Measurements from ENCODE around the gene LIPG. TPM values are rescaled to one million over a fixed set of nuclear protein-coding genes. Genes with fewer than 3 reads are reported as not detected.

Gene LIPG
- total RNA-seq, 2 donors from 2014 or later: not detected

DNA sequence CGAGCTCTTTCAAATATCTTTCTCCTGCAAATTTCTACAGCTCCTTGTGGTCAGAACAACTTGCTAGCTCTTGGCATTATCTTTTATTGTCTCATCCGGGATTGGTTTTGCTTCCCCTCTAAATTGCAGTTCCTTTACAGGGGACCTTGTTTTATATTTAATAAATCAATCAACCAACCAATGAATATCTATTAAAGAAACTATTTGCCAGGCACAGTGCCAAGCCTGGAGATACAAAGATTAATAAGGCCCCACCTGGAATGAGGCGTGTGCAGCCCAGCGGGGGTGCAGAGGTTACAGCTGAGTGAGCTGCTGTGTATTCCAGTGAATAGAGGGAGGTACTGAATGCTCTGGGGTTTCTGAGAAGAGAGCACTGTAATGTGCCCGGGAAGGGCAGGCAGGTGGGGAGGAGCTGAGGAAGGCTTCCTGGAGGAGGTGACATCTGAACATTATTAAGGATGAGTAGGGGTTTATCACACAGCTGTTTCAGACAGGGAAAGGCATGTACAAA, 51.8 kb downstream of the LIPG start:
- Mint-ChIP-seq H3K27me3 (peaks cover 36% of the 10 kb centered on the region), H3K4me3 (no peak overlapping the region), H3K4me1 (peaks cover 7% of the 10 kb centered on the region), H3K27ac (no peak overlapping the region), H3K36me3 (ENCODE audit: low read depth) (no peaks in the 10 kb centered on the region)
- ATAC-seq (no peak), DNase-seq (no peak)
- H3K9me3 ChIP-seq (ENCODE audit: control insufficient read depth, low read length, poor library complexity, severe bottlenecking): no peaks in the 10 kb centered on the region

DNA sequence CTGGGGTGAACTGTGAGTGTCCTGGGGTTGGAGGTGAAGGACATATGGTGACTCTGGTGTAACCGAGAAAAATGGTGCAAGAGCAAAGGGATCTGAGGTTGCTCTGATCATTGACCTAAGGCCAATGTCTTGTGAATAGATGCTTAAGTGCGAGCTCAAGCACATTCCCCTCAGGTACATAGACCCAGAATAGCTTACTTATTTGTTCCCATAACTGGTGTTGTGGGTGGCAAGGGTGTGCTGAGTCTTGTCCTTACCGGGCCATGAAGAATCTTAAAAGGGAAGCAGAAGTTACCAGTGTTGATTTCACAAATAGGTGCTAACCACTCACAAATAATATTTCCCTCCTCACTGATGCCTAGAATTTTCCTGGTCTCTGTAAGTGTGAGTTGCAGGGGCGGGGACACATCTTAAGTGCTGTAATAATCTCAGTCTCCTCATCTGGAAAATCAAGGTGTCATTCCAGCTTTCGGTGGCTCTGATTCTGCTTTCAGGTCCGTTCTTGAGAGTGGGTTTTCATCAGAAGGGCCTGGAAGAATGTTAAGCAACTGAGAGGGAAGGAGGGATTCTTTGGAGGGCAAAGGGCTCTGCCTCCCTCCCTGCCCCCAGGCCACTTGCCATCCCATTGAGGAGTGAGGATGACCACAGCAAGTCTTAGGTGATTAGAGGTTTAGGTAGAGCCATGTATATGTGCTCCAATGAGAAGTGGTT, 54.9 kb downstream of the LIPG start:
- Mint-ChIP-seq H3K36me3 (ENCODE audit: low read depth) (peaks cover 2% of the 10 kb centered on the region), H3K27me3 (peaks cover 36% of the 10 kb centered on the region), H3K27ac (no peak overlapping the region), H3K4me1 (peaks cover 11% of the 10 kb centered on the region), H3K4me3 (no peak overlapping the region)
- DNase-seq: no peak
- no peaks in the 10 kb centered on the region for H3K9me3 ChIP-seq (ENCODE audit: control insufficient read depth, low read length, poor library complexity, severe bottlenecking)
- no peak for ATAC-seq

DNA sequence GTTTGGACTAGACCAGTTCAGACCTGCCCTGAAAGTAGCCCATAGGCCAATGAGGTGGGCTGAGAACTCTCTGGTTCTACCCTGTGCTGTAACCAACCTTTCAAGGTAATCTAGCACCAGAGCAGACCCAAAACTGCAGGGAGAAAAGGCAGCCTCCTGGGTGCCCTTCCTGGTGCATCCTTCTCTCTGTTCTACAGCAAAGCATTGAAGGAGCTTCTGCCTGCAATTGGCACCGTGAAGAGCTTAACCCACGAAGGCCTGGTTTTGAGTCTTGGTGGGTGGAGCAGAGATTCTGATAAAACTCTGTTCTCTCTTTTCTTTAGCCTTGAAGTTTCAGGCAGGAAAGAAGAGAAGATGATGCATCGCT, 55.5 kb downstream of the LIPG start:
- Mint-ChIP-seq H3K4me3 (no peak overlapping the region), H3K36me3 (ENCODE audit: low read depth) (peaks cover 2% of the 10 kb centered on the region), H3K27me3 (peaks cover 41% of the 10 kb centered on the region), H3K4me1 (peaks cover 12% of the 10 kb centered on the region), H3K27ac (no peak overlapping the region)
- H3K9me3 ChIP-seq (ENCODE audit: control insufficient read depth, low read length, poor library complexity, severe bottlenecking): no peaks in the 10 kb centered on the region
- no peak for DNase-seq
- no peak for ATAC-seq

- no peak overlapping the region for H3K27ac Mint-ChIP-seq
- no peak for DNase-seq
- ATAC-seq: no peak
Measured at GRCh38 chr18:49617865-49618264, 56.0 kb downstream of the LIPG start.

DNA sequence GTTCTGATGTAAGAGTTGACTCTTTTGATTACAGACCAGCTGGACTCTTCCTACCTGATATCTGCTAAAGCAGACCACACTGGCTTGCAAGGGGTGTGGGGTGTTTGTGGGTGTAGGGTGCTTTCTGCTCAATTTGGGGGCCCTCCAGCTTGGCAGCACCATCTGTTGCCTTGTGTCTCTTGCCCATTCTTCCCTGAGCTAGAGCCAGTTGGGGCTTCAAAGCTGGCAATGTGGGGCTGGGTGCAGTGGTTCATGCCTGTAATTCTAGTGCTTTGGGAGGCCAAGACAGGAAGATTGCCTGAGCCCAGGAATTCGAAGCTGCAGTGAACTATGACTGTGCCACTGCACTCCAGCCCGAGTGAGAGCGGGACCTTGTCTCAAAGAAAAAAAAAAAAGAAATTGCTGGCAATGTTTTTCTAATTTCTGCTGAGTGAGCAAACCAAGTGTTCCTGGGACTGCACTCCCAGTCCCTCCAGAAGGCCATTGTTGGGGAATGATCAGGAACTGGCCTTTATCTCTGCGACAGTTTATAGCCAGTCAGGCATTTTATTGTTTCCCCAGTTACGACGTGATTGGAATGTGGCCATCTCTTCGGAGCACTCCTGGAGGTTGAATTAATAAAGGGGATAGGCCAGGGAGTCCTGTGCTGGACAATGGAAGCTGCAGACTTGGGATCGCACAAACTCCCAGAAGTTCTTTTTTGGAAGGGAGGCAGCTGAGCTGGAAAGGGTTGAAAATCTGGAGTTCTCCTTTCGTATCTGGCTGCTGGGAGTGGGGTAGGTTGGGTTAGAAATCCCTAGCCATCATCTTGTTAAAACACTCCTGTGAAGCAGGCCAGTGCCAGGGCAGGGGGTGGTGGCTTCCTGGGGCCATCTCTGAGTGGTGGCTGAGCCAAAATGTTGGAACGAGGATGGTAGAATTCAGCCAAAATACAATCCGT, 57.2 kb downstream of the LIPG start:
- no peaks in the 10 kb centered on the region for H3K9me3 ChIP-seq (ENCODE audit: control insufficient read depth, low read length, poor library complexity, severe bottlenecking)
- no peak overlapping the region for H3K4me3 Mint-ChIP-seq
- no peak overlapping the region for H3K27ac Mint-ChIP-seq
- ATAC-seq (no peak), DNase-seq (no peak)
- H3K27me3 Mint-ChIP-seq: peaks cover 40% of the 10 kb centered on the region
- H3K36me3 Mint-ChIP-seq (ENCODE audit: low read depth): peaks cover 2% of the 10 kb centered on the region
- H3K4me1 Mint-ChIP-seq: peaks cover 14% of the 10 kb centered on the region

More at GRCh38 chr18:49617865-49618264, 56.0 kb downstream of the LIPG start:
- Mint-ChIP-seq H3K4me1 (peaks cover 14% of the 10 kb centered on the region), H3K4me3 (no peak overlapping the region), H3K36me3 (ENCODE audit: low read depth) (peaks cover 2% of the 10 kb centered on the region), H3K27me3 (peaks cover 41% of the 10 kb centered on the region)
- no peaks in the 10 kb centered on the region for H3K9me3 ChIP-seq (ENCODE audit: control insufficient read depth, low read length, poor library complexity, severe bottlenecking)

GRCh38 chr18:49619801-49620200, 57.9 kb downstream of the LIPG start:
- no peak overlapping the region for H3K27ac Mint-ChIP-seq
- H3K9me3 ChIP-seq (ENCODE audit: control insufficient read depth, low read length, poor library complexity, severe bottlenecking): no peaks in the 10 kb centered on the region
- no peak for DNase-seq
- peaks cover 2% of the 10 kb centered on the region for H3K36me3 Mint-ChIP-seq (ENCODE audit: low read depth)
- H3K4me3 Mint-ChIP-seq: no peak overlapping the region
- H3K27me3 Mint-ChIP-seq: peaks cover 43% of the 10 kb centered on the region
- ATAC-seq: no peak
- peaks cover 14% of the 10 kb centered on the region for H3K4me1 Mint-ChIP-seq

- peaks cover 2% of the 10 kb centered on the region for H3K36me3 Mint-ChIP-seq (ENCODE audit: low read depth)
- ATAC-seq (no peak), DNase-seq (no peak)
- peaks cover 41% of the 10 kb centered on the region for H3K27me3 Mint-ChIP-seq
- H3K4me1 Mint-ChIP-seq: peaks cover 9% of the 10 kb centered on the region
- no peaks in the 10 kb centered on the region for H3K9me3 ChIP-seq (ENCODE audit: control insufficient read depth, low read length, poor library complexity, severe bottlenecking)
- no peak overlapping the region for H3K4me3 Mint-ChIP-seq
- no peak overlapping the region for H3K27ac Mint-ChIP-seq
Measured at GRCh38 chr18:49621301-49621700, 59.4 kb downstream of the LIPG start.

DNA sequence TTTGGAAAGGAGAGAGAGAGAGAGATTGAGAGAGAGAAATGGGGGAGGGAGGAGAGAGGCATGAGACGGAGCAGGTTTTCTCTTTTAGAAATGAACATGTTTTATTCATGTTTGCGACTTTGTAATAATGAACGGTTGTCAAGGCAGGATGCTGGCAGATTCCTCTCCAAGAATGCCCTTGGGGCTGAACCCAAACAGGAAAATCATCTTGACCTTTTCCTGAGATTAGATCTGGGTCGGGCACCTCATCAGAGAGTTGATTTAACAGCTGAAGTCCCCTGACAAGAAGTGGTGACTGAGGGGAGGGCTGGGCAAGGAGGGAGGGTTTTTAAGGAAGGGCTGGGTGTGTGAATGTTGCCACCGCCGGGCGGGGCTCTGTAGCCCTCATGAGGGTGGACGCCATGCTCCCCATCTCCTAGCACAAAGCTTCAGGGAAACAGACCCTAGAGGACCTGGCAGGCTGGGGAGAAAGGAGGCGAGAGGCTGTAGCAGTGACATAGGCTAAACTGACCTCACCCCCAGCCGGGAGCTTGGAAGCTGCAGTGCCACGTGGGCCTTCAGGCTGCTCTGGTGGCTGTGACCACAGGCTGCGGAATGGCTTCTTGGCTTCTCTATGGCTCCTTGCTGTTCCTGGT, 60.0 kb downstream of the LIPG start:
- Mint-ChIP-seq H3K36me3 (ENCODE audit: low read depth) (peaks cover 2% of the 10 kb centered on the region), H3K27me3 (peaks cover 41% of the 10 kb centered on the region), H3K4me1 (peaks cover 9% of the 10 kb centered on the region)

DNA sequence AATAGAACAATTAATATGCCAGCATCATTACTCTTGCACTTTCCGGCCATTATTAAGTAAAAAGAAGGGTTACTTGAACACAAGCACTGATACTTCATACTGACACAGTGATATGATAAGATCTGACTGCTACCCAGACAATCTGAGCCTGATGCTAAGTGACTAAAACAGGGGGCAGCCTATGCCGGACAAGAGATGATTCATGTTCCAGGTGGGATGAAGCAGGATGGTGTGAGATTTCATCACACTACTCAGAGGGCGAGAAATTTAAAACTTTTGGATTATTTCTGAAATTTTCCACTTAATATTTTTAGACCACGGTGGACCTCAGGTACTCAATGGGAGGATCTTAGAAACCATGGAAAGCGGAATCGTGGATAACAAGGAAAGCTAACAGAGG, 61.7 kb downstream of the LIPG start:
- peaks cover 9% of the 10 kb centered on the region for H3K4me1 Mint-ChIP-seq
- DNase-seq (no peak), ATAC-seq (no peak)
- H3K9me3 ChIP-seq (ENCODE audit: control insufficient read depth, low read length, poor library complexity, severe bottlenecking): no peaks in the 10 kb centered on the region
- H3K27me3 Mint-ChIP-seq: peaks cover 46% of the 10 kb centered on the region
- H3K36me3 Mint-ChIP-seq (ENCODE audit: low read depth): peaks cover 2% of the 10 kb centered on the region
- H3K4me3 Mint-ChIP-seq: no peak overlapping the region
- no peak overlapping the region for H3K27ac Mint-ChIP-seq

More for the DNA sequence above, 60.0 kb downstream of the LIPG start:
- H3K27ac Mint-ChIP-seq: no peak overlapping the region
- H3K4me3 Mint-ChIP-seq: no peak overlapping the region
- no peak for ATAC-seq
- H3K9me3 ChIP-seq (ENCODE audit: control insufficient read depth, low read length, poor library complexity, severe bottlenecking): no peaks in the 10 kb centered on the region
- no peak for DNase-seq

- Mint-ChIP-seq H3K27me3 (peaks cover 46% of the 10 kb centered on the region), H3K4me3 (no peak overlapping the region), H3K27ac (no peak overlapping the region), H3K4me1 (peaks cover 9% of the 10 kb centered on the region), H3K36me3 (ENCODE audit: low read depth) (peaks cover 2% of the 10 kb centered on the region)
- no peak for DNase-seq
- no peaks in the 10 kb centered on the region for H3K9me3 ChIP-seq (ENCODE audit: control insufficient read depth, low read length, poor library complexity, severe bottlenecking)
- ATAC-seq: no peak
Measured at GRCh38 chr18:49625021-49625691, 63.3 kb downstream of the LIPG start.

GRCh38 chr18:49626842-49627467, 65.1 kb downstream of the LIPG start:
- Mint-ChIP-seq H3K4me1 (peaks cover 4% of the 10 kb centered on the region), H3K36me3 (ENCODE audit: low read depth) (no peaks in the 10 kb centered on the region), H3K27me3 (peaks cover 47% of the 10 kb centered on the region), H3K27ac (no peak overlapping the region), H3K4me3 (no peak overlapping the region)
- no peak for ATAC-seq
- no peak for DNase-seq
- no peaks in the 10 kb centered on the region for H3K9me3 ChIP-seq (ENCODE audit: control insufficient read depth, low read length, poor library complexity, severe bottlenecking)

DNA sequence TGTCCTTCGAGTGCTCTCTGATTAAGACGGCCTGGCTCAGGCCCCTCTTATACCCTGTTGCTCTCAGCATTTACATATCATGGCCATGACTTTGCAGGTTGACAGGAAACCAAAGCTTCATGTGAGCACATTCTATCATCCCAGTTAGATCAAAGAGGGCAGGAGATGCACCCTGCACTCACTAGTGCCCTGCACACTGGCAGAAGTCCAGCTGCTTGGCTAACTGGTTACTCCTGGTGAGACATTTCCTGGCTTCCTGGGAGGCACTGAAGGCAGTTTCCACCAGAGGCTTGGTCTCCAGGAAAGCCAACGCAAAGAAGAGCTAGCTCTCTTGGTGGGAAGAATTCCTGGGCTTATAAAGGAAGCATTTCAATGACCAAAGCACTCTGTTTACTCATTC, 66.3 kb downstream of the LIPG start:
- Mint-ChIP-seq H3K4me3 (no peak overlapping the region), H3K27me3 (peaks cover 47% of the 10 kb centered on the region), H3K36me3 (ENCODE audit: low read depth) (no peaks in the 10 kb centered on the region), H3K27ac (no peak overlapping the region), H3K4me1 (no peaks in the 10 kb centered on the region)
- no peak for DNase-seq
- no peaks in the 10 kb centered on the region for H3K9me3 ChIP-seq (ENCODE audit: control insufficient read depth, low read length, poor library complexity, severe bottlenecking)
- no peak for ATAC-seq

Measured in T-helper 17 cell (primary cell).